DND-41 (cell line): ENCODE data around the gene ARHGAP15.

ENCODE experiments used
- ATAC-seq: fragments of 200-7000 bp; cut with Tn5 transposase; 3 replicates; pipeline ENCODE4 v1.9.1; 2021; ENCODE audit warnings: low read depth; ENCODE audit not compliant: insufficient read depth
- DNase-seq: peaks from one replicate; pipeline ENCODE4 v3.0.0-alpha.2; 2020
- H2AFZ ChIP-seq: 2 replicates; pipeline ENCODE4 v1.6.0; 2012; ENCODE audit warnings: low read depth, low read length
- H3K27ac ChIP-seq: 2 replicates; pipeline ENCODE4 v1.5.1; 2012; ENCODE audit warnings: low read length, inconsistent platforms
- H3K27me3 ChIP-seq: fragments of 200-600 bp; sonication (generic); 2 replicates; pipeline ENCODE4 v1.6.0; 2012; ENCODE audit warnings: low read length, mild to moderate bottlenecking, inconsistent platforms; ENCODE audit not compliant: insufficient read depth, poor library complexity
- H3K36me3 ChIP-seq: 2 replicates; pipeline ENCODE4 v1.5.1; 2012; ENCODE audit warnings: low read length, inconsistent platforms; ENCODE audit not compliant: insufficient read depth
- H3K4me1 ChIP-seq: 2 replicates; pipeline ENCODE4 v1.5.1; 2012; ENCODE audit warnings: mild to moderate bottlenecking, low read length; ENCODE audit not compliant: insufficient read depth
- H3K4me2 ChIP-seq: 2 replicates; pipeline ENCODE4 v1.6.0; 2012; ENCODE audit warnings: mild to moderate bottlenecking, moderate library complexity, low read length, inconsistent platforms; ENCODE audit not compliant: insufficient read depth
- H3K4me3 ChIP-seq, 2 experiments: fragments of 200-600 bp in 1 of 2; shearing (Covaris generic) in 1 of 2; 2 replicates each; pipeline ENCODE4 v1.5.1; 2012 to 2016; ENCODE audit warnings: inconsistent platforms in 2 of 2, low read length in 2 of 2, mild to moderate bottlenecking in 2 of 2, low read depth in 1 of 2, moderate library complexity in 1 of 2
- H3K79me2 ChIP-seq: 2 replicates; pipeline ENCODE4 v1.6.0; 2012; ENCODE audit warnings: low read length, inconsistent platforms; ENCODE audit not compliant: insufficient read depth
- H3K9ac ChIP-seq: 2 replicates; pipeline ENCODE4 v1.6.0; 2012; ENCODE audit warnings: low read depth, mild to moderate bottlenecking, inconsistent platforms, low read length, moderate library complexity
- H3K9me3 ChIP-seq: 2 replicates; pipeline ENCODE4 v1.5.1; 2012; ENCODE audit warnings: low read length, moderate library complexity, mild to moderate bottlenecking, inconsistent platforms; ENCODE audit not compliant: insufficient read depth, severe bottlenecking
- H4K20me1 ChIP-seq: 2 replicates; pipeline ENCODE4 v1.6.0; 2012; ENCODE audit warnings: low read length; ENCODE audit not compliant: insufficient read depth
- EZH2 ChIP-seq: IDR thresholded peaks from 3 replicates; pipeline ENCODE4 v1.6.1; 2012; ENCODE audit warnings: borderline replicate concordance, low read depth, mild to moderate bottlenecking, moderate library complexity, low read length, inconsistent platforms; ENCODE audit not compliant: severe bottlenecking
- TF ChIP-seq, protein P1 (sequence below): IDR thresholded peaks from 2 replicates; pipeline ENCODE4 v1.5.1; 2012; ENCODE audit warnings: borderline replicate concordance, low read length, moderate library complexity, mild to moderate bottlenecking; ENCODE audit not compliant: poor library complexity, severe bottlenecking; ENCODE audit errors: extremely low read depth

The ARHGAP15 gene

DNA sequence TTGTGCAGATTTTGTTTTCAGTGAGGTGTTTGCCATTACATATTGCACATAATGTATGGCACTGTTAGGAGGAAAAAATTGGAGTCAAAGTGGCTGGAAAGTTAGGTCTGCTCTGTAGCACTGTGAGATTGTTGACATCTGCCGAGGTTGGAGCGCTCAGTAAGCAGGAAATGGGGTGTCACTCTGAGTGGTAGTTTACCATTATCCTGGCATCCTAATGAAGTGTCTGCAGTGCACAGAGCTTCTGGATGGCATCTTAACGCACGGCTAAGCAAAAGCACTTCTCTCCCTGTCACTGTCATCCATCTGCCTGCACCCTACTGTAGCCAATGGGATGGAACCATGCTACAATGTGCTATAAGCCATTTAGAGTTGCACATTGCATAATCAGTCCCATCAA, 561.9 kb downstream of the ARHGAP15 start:
- H3K4me1 ChIP-seq = no peaks in the 10 kb centered on the region
- no peaks in the 10 kb centered on the region for H3K9me3 ChIP-seq
- no peak for DNase-seq
- no peak for TF ChIP-seq EZH2
- TF ChIP-seq, protein P1, sequence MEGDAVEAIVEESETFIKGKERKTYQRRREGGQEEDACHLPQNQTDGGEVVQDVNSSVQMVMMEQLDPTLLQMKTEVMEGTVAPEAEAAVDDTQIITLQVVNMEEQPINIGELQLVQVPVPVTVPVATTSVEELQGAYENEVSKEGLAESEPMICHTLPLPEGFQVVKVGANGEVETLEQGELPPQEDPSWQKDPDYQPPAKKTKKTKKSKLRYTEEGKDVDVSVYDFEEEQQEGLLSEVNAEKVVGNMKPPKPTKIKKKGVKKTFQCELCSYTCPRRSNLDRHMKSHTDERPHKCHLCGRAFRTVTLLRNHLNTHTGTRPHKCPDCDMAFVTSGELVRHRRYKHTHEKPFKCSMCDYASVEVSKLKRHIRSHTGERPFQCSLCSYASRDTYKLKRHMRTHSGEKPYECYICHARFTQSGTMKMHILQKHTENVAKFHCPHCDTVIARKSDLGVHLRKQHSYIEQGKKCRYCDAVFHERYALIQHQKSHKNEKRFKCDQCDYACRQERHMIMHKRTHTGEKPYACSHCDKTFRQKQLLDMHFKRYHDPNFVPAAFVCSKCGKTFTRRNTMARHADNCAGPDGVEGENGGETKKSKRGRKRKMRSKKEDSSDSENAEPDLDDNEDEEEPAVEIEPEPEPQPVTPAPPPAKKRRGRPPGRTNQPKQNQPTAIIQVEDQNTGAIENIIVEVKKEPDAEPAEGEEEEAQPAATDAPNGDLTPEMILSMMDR = no peak
- ATAC-seq = no peak
- no peak overlapping the region for H3K27ac ChIP-seq
- H4K20me1 ChIP-seq = no peaks in the 10 kb centered on the region
- peaks cover 29% of the 10 kb centered on the region; the same call in 1 of the 2 replicates for H3K36me3 ChIP-seq
- no peak overlapping the region for H3K4me2 ChIP-seq
- no peak overlapping the region for H3K9ac ChIP-seq
- no peak overlapping the region for H2AFZ ChIP-seq
- H3K4me3 ChIP-seq = no peak overlapping the region
- H3K79me2 ChIP-seq = no peaks in the 10 kb centered on the region
- H3K27me3 ChIP-seq = no peaks in the 10 kb centered on the region

DNA sequence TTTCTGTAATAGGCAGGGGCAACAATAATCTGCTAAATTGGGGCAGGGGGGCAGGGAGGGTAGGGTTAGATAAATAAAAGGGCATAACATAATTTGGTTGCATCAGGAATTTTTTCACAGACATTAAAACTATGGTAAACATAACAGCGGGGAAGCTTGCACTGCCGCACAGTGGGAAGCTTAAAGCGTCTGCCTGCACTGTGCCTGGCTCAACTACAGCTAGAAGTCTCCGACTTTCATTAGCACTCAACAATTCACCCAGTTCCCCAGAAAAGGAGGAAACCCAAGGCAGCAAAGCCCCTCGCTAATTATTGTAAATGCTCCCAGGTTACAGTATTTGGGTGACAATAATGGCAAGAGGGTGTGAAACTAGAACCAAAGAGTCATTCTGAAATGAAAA, 562.9 kb downstream of the ARHGAP15 start:
- no peak overlapping the region for H3K4me3 ChIP-seq
- no peak for ATAC-seq
- no peak overlapping the region for H2AFZ ChIP-seq
- H3K9me3 ChIP-seq = no peaks in the 10 kb centered on the region
- H3K27me3 ChIP-seq = no peaks in the 10 kb centered on the region
- H3K27ac ChIP-seq = no peak overlapping the region
- no peak overlapping the region for H3K4me2 ChIP-seq
- H4K20me1 ChIP-seq = no peaks in the 10 kb centered on the region
- H3K9ac ChIP-seq = no peak overlapping the region
- H3K79me2 ChIP-seq = no peaks in the 10 kb centered on the region
- H3K36me3 ChIP-seq = peaks cover 29% of the 10 kb centered on the region; the same call in 1 of the 2 replicates
- no peak for TF ChIP-seq EZH2
- TF ChIP-seq, protein P1 = no peak
- DNase-seq = no peak
- no peaks in the 10 kb centered on the region for H3K4me1 ChIP-seq

DNA sequence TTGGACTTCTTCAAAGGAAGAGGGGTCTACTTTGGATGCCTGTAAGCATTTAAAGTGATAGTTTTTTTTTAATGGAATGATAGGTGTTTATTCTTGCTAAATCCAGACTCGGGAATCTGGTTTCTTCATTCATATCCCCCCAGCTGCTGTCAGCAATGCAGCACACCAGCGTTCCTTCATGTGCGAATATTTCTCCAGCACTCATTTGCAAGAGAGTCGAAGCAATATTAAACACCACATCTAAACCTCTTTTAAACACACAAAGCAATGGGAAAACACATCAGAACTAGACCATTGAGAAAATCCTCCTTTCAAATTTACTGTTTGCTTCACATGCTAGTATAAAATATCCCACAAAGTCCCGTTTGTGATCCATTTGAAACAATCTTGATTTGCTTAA, 563.7 kb downstream of the ARHGAP15 start:
- Histone ChIP-seq H4K20me1 (no peaks in the 10 kb centered on the region), H3K9me3 (no peaks in the 10 kb centered on the region), H3K27me3 (no peaks in the 10 kb centered on the region), H3K79me2 (no peaks in the 10 kb centered on the region), H3K4me2 (no peak overlapping the region), H2AFZ (no peak overlapping the region), H3K36me3 (peaks cover 29% of the 10 kb centered on the region; the same call in 1 of the 2 replicates), H3K27ac (no peak overlapping the region), H3K9ac (no peak overlapping the region), H3K4me3 (no peak overlapping the region), H3K4me1 (no peaks in the 10 kb centered on the region)
- ATAC-seq (no peak), DNase-seq (no peak)
- TF ChIP-seq, protein P1 = no peak
- no peak for TF ChIP-seq EZH2

DNA sequence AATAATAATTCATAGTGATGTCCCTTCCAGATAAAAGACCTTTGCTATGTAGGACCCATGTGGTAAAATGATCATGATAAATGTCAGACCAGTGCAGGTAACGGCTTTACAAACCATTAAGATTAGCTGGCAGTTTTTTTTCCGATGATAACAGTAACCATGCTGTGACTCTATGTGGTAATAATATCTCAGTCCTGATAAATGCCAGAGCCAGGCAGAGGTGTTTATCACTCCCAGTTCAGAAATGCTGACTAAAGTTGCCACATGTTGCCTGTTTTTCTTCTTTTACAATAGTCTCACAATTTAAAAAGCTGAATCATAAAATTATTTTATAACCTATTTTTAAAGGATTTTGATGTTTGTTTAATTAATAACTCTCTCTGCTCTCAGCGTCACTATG, 565.1 kb downstream of the ARHGAP15 start:
- ATAC-seq (no peak), DNase-seq (no peak)
- TF ChIP-seq, protein P1 = no peak
- TF ChIP-seq EZH2 = no peak
- Histone ChIP-seq H4K20me1 (no peaks in the 10 kb centered on the region), H3K4me2 (no peak overlapping the region), H3K4me1 (no peaks in the 10 kb centered on the region), H3K4me3 (no peak overlapping the region), H3K36me3 (peaks cover 24% of the 10 kb centered on the region; the same call in 1 of the 2 replicates), H2AFZ (no peak overlapping the region), H3K9me3 (no peaks in the 10 kb centered on the region), H3K79me2 (no peaks in the 10 kb centered on the region), H3K27me3 (no peaks in the 10 kb centered on the region), H3K9ac (no peak overlapping the region), H3K27ac (no peak overlapping the region)
